Measurements from ENCODE around the gene UBE2L5.
A peak's percentile ranks its signal among the peaks of the same experiment; 100 is the strongest.

Gene UBE2L5

DNA sequence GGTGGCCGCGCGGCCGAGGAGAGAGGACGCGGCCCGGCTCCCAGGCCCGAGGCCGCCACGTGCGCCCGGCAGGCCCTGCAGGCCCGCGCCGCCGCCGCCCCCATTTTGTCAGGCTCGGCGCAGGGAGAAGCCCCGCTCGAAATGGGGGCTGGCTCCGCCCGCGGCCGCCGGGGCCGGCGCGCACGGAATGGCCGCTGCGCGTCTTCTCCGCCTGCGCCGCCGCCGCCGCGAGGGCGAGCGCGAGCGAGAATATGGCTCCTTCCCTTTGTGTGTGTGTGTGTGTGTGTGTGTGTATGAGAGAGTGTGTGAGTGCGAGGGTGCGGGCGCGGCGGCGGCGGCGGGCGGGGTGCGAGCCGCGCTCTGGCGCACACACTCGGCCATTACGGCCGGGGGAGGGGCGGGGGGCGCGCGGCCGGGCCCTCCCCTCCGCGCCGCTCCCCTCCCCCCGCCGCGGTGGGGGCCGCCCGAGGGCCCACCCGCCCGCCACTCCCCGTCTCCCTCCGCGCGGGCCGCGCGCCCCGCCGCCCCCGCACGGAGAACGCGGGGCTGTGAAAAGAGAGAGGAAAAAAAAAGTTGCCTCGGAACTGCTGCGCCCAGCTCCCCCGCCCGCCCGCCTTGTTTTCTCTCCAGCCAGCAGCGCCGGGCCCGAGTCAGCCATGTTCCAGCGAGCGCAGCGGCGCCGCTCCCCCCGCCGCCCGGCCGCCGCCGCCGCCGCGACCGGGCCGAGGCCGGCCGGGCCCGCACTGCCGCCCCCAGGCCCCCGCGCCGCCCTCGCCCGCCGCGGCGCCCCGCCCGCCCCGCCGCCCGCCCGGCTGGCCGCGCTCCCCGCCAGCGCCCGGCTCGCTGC, 42.4 kb downstream of the UBE2L5 start:
- peak overlapping the region; percentile 98 for H3K27ac ChIP-seq
- peak; percentile 98 for TF ChIP-seq ZFX (IDR thresholded peaks at IDR 0.05)
- TF ChIP-seq, protein P1, sequence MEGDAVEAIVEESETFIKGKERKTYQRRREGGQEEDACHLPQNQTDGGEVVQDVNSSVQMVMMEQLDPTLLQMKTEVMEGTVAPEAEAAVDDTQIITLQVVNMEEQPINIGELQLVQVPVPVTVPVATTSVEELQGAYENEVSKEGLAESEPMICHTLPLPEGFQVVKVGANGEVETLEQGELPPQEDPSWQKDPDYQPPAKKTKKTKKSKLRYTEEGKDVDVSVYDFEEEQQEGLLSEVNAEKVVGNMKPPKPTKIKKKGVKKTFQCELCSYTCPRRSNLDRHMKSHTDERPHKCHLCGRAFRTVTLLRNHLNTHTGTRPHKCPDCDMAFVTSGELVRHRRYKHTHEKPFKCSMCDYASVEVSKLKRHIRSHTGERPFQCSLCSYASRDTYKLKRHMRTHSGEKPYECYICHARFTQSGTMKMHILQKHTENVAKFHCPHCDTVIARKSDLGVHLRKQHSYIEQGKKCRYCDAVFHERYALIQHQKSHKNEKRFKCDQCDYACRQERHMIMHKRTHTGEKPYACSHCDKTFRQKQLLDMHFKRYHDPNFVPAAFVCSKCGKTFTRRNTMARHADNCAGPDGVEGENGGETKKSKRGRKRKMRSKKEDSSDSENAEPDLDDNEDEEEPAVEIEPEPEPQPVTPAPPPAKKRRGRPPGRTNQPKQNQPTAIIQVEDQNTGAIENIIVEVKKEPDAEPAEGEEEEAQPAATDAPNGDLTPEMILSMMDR (conservative IDR thresholded peaks at IDR 0.05), result no peak

DNA sequence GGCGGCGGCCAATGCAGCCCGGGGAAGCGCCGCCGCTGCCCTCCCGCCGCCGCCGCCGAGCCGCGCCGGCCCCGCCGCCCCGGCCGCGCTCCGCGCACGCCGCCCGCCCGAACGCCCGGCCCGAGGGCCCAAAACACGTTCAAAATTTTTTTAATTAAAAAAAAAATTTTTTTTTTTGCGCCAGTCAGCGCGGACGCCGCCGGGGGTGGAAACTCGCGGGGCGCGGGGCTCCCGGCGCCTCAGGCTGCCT, 43.0 kb downstream of the UBE2L5 start:
- no peak for TF ChIP-seq ZFX (IDR thresholded peaks at IDR 0.05)
- TF ChIP-seq, protein P1 (conservative IDR thresholded peaks at IDR 0.05), result no peak
- H3K27ac ChIP-seq, result peak overlapping the region; percentile 98

DNA sequence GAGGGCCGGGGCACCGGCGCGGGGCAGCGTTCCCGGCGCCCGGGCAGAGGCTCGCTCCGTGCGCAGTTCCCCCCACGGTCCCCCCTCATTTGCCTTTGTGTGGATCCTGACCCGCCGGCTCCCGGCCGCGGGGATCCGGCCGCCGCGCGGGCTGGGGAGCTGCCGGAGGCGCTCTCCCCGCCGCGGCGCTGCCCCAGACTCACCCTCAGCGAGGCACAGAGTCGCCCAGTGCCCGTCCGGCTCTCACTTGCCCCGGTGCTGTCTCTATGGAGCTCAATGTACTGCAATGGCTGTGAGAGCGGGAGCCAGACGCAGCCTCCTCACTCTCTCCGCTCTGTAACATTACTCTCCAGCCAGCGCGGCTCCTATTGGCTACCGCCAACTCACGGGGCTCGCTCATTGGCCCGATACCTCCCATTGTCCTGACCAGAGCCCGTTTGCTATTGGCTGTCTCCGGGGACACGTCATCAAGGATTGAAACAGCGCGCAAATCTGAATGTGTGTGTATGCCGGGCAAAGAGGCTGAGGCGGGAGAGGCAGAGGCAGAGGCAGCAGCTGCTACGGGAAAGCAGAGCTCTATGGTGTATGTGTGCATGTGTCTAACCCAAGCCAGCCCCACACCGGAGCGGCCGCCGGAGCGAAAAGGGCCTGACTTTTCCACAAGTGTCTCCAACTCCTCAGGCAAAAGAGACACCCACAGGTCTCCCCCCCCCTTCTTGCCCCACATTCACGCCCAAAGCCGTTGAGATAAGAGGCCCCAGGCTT, 43.5 kb downstream of the UBE2L5 start, which contains the start of gene HMGB1:
Gene HMGB1 (minus strand): TSS at position 344 of the 765 bp plus-strand sequence. CDS start 2,256 bp downstream, outside the sequence.
- TF ChIP-seq, protein P1 (conservative IDR thresholded peaks at IDR 0.05), result no peak
- no peak for TF ChIP-seq ZFX (IDR thresholded peaks at IDR 0.05)
- H3K27ac ChIP-seq, result peak within 1 kb of the TSS; percentile 98

DNA sequence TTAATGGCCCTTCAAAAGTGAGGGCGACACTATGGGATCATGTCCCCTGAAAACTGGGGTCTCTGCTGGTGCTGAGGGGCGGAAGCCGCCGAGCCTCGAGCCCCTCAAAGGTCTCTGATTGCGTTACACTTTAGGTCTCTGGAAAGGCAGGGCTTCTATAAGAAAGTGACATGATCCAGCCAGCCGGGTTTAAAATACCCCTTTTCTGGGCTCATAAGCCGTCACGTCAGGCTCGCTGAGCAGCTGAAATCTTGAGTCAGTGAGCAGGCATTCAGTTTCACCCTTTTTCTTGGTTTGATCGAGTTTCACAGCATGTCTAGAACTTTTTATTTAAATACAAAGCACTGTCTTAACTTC, 44.0 kb downstream of the UBE2L5 start:
- H3K27ac ChIP-seq, result peak overlapping the region; percentile 98
- TF ChIP-seq ZFX (IDR thresholded peaks at IDR 0.05), result no peak
- TF ChIP-seq, protein P1 (conservative IDR thresholded peaks at IDR 0.05), result no peak

DNA sequence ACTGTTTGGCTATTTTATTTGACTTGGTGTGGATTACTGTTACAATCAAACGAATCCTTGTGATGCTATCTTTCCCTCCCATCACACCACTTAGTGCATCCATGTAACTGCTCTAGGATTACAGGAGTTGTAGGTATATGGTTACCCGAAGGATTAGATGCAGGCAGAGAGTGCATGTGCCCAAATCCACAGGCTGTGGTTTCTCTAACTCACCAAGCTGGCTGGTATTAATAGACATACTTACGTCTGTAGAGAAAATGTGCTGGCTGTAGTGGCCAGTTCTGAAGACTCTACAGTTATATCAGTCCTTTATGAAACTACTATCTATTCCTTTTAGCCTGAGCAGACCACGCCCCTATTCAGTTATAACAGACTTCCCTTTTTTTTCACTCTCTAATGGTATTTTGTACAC, 44.6 kb downstream of the UBE2L5 start:
- no peak for TF ChIP-seq ZFX (IDR thresholded peaks at IDR 0.05)
- TF ChIP-seq, protein P1 (conservative IDR thresholded peaks at IDR 0.05), result no peak
- peak overlapping the region; percentile 98; the same call in 1 of the 2 replicates for H3K27ac ChIP-seq

DNA sequence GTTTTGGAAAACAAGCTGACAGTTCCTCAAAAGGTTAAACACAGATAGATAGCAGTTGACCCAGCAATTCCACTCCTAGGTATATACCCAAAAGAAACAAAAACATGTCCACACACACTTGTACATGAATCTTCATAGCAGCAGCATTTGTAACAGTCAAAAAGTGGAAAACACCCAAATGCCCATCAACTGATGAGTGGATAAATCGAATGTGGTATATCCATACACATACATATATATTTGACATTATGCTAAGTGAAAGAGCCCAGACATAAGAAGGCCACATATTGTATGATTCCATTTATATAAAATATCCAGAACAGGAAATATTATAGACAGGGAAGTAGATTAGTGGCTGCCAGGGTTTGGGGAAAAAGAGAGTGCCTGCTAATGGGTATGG, 51.4 kb downstream of the UBE2L5 start:
- TF ChIP-seq ZFX (IDR thresholded peaks at IDR 0.05), result no peak
- TF ChIP-seq, protein P1 (conservative IDR thresholded peaks at IDR 0.05), result no peak
- H3K27ac ChIP-seq, result no peak overlapping the region
